Measurements from ENCODE around the gene SND1.

The SND1 gene

GRCh38 chr7:127932076-127932475 is 280.1 kb downstream of the SND1 start:
- TF ChIP-seq TEAD4 (IDR thresholded peaks at IDR 0.05) (no peak), NFIC (IDR thresholded peaks at IDR 0.05) (no peak), ZBTB7A (IDR thresholded peaks at IDR 0.05; ENCODE audit: low read depth) (no peak), CREB1 (IDR thresholded peaks at IDR 0.05; ENCODE audit: low read depth) (no peak), TAF1 (IDR thresholded peaks at IDR 0.05; ENCODE audit: low read depth) (no peak), CEBPB (IDR thresholded peaks at IDR 0.05) (no peak), EP300 (IDR thresholded peaks at IDR 0.05; ENCODE audit: borderline replicate concordance) (no peak), FOXM1 (IDR thresholded peaks at IDR 0.05; ENCODE audit: borderline replicate concordance, low read depth) (no peak), USF1 (IDR thresholded peaks at IDR 0.05) (no peak), TCF12 (IDR thresholded peaks at IDR 0.05; ENCODE audit: low read depth) (no peak), YY1 (IDR thresholded peaks at IDR 0.05; ENCODE audit: low read depth) (no peak), RAD21 (IDR thresholded peaks at IDR 0.05; ENCODE audit: low read depth) (no peak), MAX (IDR thresholded peaks at IDR 0.05) (no peak), REST (IDR thresholded peaks at IDR 0.05; ENCODE audit: low read depth) (no peak), EGR1 (IDR thresholded peaks at IDR 0.05) (no peak)

GRCh38 chr7:127932496-127932895 is 280.5 kb downstream of the SND1 start:
- TF ChIP-seq RAD21 (IDR thresholded peaks at IDR 0.05; ENCODE audit: low read depth), result no peak
- TF ChIP-seq EP300 (IDR thresholded peaks at IDR 0.05; ENCODE audit: borderline replicate concordance), result no peak
- no peak for TF ChIP-seq NFIC (IDR thresholded peaks at IDR 0.05)
- no peak for TF ChIP-seq USF1 (IDR thresholded peaks at IDR 0.05)
- no peak for TF ChIP-seq FOXM1 (IDR thresholded peaks at IDR 0.05; ENCODE audit: borderline replicate concordance, low read depth)
- no peak for TF ChIP-seq MAX (IDR thresholded peaks at IDR 0.05)
- TF ChIP-seq YY1 (IDR thresholded peaks at IDR 0.05; ENCODE audit: low read depth), result no peak
- TF ChIP-seq TEAD4 (IDR thresholded peaks at IDR 0.05), result no peak
- no peak for TF ChIP-seq TAF1 (IDR thresholded peaks at IDR 0.05; ENCODE audit: low read depth)
- TF ChIP-seq TCF12 (IDR thresholded peaks at IDR 0.05; ENCODE audit: low read depth), result no peak
- TF ChIP-seq EGR1 (IDR thresholded peaks at IDR 0.05), result no peak

GRCh38 chr7:127933146-127933545 is 281.2 kb downstream of the SND1 start:
- TF ChIP-seq CEBPB (IDR thresholded peaks at IDR 0.05) (no peak), EP300 (IDR thresholded peaks at IDR 0.05; ENCODE audit: borderline replicate concordance) (no peak), TEAD4 (IDR thresholded peaks at IDR 0.05) (no peak), MAX (IDR thresholded peaks at IDR 0.05) (no peak), FOXM1 (IDR thresholded peaks at IDR 0.05; ENCODE audit: borderline replicate concordance, low read depth) (no peak), EGR1 (IDR thresholded peaks at IDR 0.05) (no peak)

- no peak for TF ChIP-seq REST (IDR thresholded peaks at IDR 0.05; ENCODE audit: low read depth)
- no peak for TF ChIP-seq EGR1 (IDR thresholded peaks at IDR 0.05)
- TF ChIP-seq TAF1 (IDR thresholded peaks at IDR 0.05; ENCODE audit: low read depth), result no peak
- no peak for TF ChIP-seq CEBPB (IDR thresholded peaks at IDR 0.05)
- TF ChIP-seq MAX (IDR thresholded peaks at IDR 0.05), result no peak
- no peak for TF ChIP-seq USF1 (IDR thresholded peaks at IDR 0.05)
- TF ChIP-seq TEAD4 (IDR thresholded peaks at IDR 0.05), result no peak
- TF ChIP-seq NFIC (IDR thresholded peaks at IDR 0.05), result no peak
- TF ChIP-seq EP300 (IDR thresholded peaks at IDR 0.05; ENCODE audit: borderline replicate concordance), result no peak
These were observed 282.7 kb downstream of the SND1 start for GRCh38 chr7:127934711-127935110.

GRCh38 chr7:127935847-127936376 is 283.9 kb downstream of the SND1 start:
- TF ChIP-seq USF1 (IDR thresholded peaks at IDR 0.05) (no peak), ZBTB7A (IDR thresholded peaks at IDR 0.05; ENCODE audit: low read depth) (no peak), RAD21 (IDR thresholded peaks at IDR 0.05; ENCODE audit: low read depth) (no peak), TAF1 (IDR thresholded peaks at IDR 0.05; ENCODE audit: low read depth) (no peak), EGR1 (IDR thresholded peaks at IDR 0.05) (no peak), REST (IDR thresholded peaks at IDR 0.05; ENCODE audit: low read depth) (no peak), EP300 (IDR thresholded peaks at IDR 0.05; ENCODE audit: borderline replicate concordance) (no peak), MAX (IDR thresholded peaks at IDR 0.05) (no peak), NFIC (IDR thresholded peaks at IDR 0.05) (no peak), TEAD4 (IDR thresholded peaks at IDR 0.05) (no peak), YY1 (IDR thresholded peaks at IDR 0.05; ENCODE audit: low read depth) (no peak), FOXM1 (IDR thresholded peaks at IDR 0.05; ENCODE audit: borderline replicate concordance, low read depth) (no peak), TCF12 (IDR thresholded peaks at IDR 0.05; ENCODE audit: low read depth) (no peak), CREB1 (IDR thresholded peaks at IDR 0.05; ENCODE audit: low read depth) (no peak)

All from Ishikawa (cell line).